GM21723 (cell line): Measurements from ENCODE around the gene ASIC1.

Experiments used
- ATAC-seq: cut with Tn5 transposase; IDR thresholded peaks from one replicate; pipeline ENCODE4 v1.9.1; 2021; ENCODE audit warnings: mild to moderate bottlenecking, moderate library complexity; ENCODE audit not compliant: unreplicated experiment

Gene ASIC1

GRCh38 chr12:50132505-50133135 lies 75.2 kb downstream of the ASIC1 start:
- ATAC-seq: no peak
